ENCODE results near the gene ADCY9. TPM values are rescaled to one million over a fixed set of nuclear protein-coding genes. Genes with fewer than 3 reads are reported as not detected.

Gene ADCY9
- polyA plus RNA-seq, 2 of the 4 experiments (the other 2 are of a cell fraction) = 6.2 to 7.6 TPM

DNA sequence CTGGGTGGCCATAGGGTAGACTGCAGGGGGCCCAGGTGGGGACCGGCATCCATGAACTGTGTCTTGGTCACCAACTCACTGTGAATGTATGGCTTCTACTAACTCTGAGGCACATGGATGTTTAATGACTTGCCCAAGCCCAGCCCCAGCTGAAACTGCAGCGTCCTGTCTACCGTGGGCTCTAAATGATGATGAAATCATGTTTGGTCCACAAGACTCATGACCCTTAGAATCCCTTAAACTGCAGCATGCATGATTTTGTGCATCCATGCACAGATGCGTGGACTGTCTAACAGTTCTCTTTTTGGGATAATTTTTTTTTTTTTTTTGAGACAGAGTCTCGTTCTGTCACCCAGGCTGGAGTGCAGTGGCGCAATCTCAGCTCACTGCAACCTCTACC, 203.3 kb downstream of the ADCY9 start (continued):
- TF ChIP-seq HOXA7 (CRISPR knock-in tag; IDR thresholded peaks at IDR 0.05) = no peak
- TF ChIP-seq, protein P1, sequence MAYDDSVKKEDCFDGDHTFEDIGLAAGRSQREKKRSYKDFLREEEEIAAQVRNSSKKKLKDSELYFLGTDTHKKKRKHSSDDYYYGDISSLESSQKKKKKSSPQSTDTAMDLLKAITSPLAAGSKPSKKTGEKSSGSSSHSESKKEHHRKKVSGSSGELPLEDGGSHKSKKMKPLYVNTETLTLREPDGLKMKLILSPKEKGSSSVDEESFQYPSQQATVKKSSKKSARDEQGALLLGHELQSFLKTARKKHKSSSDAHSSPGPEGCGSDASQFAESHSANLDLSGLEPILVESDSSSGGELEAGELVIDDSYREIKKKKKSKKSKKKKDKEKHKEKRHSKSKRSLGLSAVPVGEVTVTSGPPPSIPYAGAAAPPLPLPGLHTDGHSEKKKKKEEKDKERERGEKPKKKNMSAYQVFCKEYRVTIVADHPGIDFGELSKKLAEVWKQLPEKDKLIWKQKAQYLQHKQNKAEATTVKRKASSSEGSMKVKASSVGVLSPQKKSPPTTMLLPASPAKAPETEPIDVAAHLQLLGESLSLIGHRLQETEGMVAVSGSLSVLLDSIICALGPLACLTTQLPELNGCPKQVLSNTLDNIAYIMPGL (CRISPR knock-in tag; IDR thresholded peaks at IDR 0.05; ENCODE audit: borderline replicate concordance) = no peak
- no peak for TF ChIP-seq BHLHE40 (IDR thresholded peaks at IDR 0.05; ENCODE audit: low read depth, low read length)
- TF ChIP-seq HEYL (CRISPR knock-in tag; IDR thresholded peaks at IDR 0.05) = no peak
- TF ChIP-seq, protein P2, sequence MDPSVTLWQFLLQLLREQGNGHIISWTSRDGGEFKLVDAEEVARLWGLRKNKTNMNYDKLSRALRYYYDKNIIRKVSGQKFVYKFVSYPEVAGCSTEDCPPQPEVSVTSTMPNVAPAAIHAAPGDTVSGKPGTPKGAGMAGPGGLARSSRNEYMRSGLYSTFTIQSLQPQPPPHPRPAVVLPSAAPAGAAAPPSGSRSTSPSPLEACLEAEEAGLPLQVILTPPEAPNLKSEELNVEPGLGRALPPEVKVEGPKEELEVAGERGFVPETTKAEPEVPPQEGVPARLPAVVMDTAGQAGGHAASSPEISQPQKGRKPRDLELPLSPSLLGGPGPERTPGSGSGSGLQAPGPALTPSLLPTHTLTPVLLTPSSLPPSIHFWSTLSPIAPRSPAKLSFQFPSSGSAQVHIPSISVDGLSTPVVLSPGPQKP (IDR thresholded peaks at IDR 0.05; ENCODE audit: low read depth, low read length) = no peak
- no peak for TF ChIP-seq NFE2L2 (conservative IDR thresholded peaks at IDR 0.05; ENCODE audit: low read length)
- no peak for TF ChIP-seq RARB (CRISPR knock-in tag; IDR thresholded peaks at IDR 0.05)
- TF ChIP-seq HOXB13 (CRISPR knock-in tag; IDR thresholded peaks at IDR 0.05; ENCODE audit: low read depth) = no peak

Small RNA genes within 50 kb of the gene (small RNA-seq; reads per million reads assigned to genes)
- 0 reads per million in 6 experiments for gene AC009171.1

Other genes starting within 250 kb of the ADCY9 start
- gene CREBBP, start 235.7 kb downstream of the ADCY9 start, polyA plus RNA-seq (2011; rRNA removed) = 8.0 and 17.5 TPM in 2 replicates
- 13.4 to 15.2 TPM (median 14.7 TPM) in 3 replicates for gene CREBBP, start 235.7 kb downstream of the ADCY9 start, polyA plus RNA-seq (2017; fragmentation: RNase III; extraction: RNeasy Plus Mini Kit Qiagen cat#74134 plus additional on column Dnase treatment)
- not detected in 2 replicates for gene SRL, start 125.6 kb upstream of the ADCY9 start, polyA plus RNA-seq (2011; rRNA removed)
- gene SRL, start 125.6 kb upstream of the ADCY9 start, polyA plus RNA-seq (2017; fragmentation: RNase III; extraction: RNeasy Plus Mini Kit Qiagen cat#74134 plus additional on column Dnase treatment) = 0.03 to 0.05 TPM (median 0.03 TPM) in 3 replicates
- gene TFAP4, start 156.6 kb upstream of the ADCY9 start, polyA plus RNA-seq (2011; rRNA removed) = 7.0 and 7.2 TPM in 2 replicates
- gene TFAP4, start 156.6 kb upstream of the ADCY9 start, polyA plus RNA-seq (2017; fragmentation: RNase III; extraction: RNeasy Plus Mini Kit Qiagen cat#74134 plus additional on column Dnase treatment) = 13.6 to 15.7 TPM (median 14.7 TPM) in 3 replicates
- gene GLIS2, start 199.6 kb upstream of the ADCY9 start, polyA plus RNA-seq (2011; rRNA removed) = 5.5 and 6.8 TPM in 2 replicates
- gene GLIS2, start 199.6 kb upstream of the ADCY9 start, polyA plus RNA-seq (2017; fragmentation: RNase III; extraction: RNeasy Plus Mini Kit Qiagen cat#74134 plus additional on column Dnase treatment) = 15.8 to 19.5 TPM (median 16.3 TPM) in 3 replicates
- 42.5 and 55.1 TPM in 2 replicates for gene PAM16, start 234.9 kb upstream of the ADCY9 start, polyA plus RNA-seq (2011; rRNA removed)
- 58.7 to 64.3 TPM (median 59.1 TPM) in 3 replicates for gene PAM16, start 234.9 kb upstream of the ADCY9 start, polyA plus RNA-seq (2017; fragmentation: RNase III; extraction: RNeasy Plus Mini Kit Qiagen cat#74134 plus additional on column Dnase treatment)

Measured in A549 (cell line).